Medulla oblongata (tissue), 1 donor: Measurements from ENCODE around the gene EML6.

ENCODE experiments used
- DNase-seq: peaks from one replicate; pipeline ENCODE4 v3.0.0-alpha.2; 2015; ENCODE audit errors: extremely low spot score

EML6 gene

GRCh38 chr2:54944724-54945326 is 221.4 kb downstream of the EML6 start:
- DNase-seq: no peak

DNA sequence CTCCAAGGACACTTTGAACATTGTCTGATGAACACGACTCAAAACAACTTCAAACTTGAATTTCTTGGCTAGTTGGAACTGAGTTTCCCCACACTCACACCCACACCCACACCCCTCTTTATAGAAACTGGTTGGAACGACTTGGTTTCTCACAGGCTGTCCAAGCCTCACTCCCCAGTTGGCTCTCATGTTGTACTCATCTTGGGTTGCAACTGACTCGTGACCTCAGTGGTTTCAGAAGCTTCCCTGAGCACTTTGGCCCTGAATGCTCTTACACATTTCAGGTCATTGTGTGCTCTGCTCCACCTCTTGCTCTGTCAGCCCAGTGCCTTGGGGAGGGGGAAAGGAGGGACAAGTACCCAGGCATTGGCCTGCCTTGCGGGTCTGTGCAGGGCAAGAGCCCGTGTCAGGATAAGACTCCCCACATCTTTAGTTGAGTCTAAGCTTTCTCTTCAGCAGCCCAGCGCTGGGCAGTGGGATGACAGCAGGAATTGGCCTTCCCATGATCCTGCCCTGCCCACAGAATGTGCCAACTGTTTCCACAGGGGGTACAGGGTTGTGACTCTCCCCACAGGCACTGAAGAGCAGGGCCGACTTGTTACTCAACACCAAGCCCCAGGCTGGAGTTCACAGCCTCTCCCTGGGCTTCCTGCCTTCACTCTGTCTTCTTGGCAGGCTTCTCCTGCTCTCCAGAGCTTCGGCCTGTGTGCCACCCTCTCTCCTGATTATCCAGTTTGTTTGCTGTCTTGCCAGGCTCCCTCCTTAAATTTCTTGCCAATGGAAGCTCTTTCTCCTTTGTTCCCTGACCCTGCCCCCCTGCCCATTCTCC is 222.1 kb downstream of the EML6 start:
- peak; percentile 84 for DNase-seq

GRCh38 chr2:54946220-54946805 is 222.9 kb downstream of the EML6 start:
- peak; percentile 53 for DNase-seq

DNA sequence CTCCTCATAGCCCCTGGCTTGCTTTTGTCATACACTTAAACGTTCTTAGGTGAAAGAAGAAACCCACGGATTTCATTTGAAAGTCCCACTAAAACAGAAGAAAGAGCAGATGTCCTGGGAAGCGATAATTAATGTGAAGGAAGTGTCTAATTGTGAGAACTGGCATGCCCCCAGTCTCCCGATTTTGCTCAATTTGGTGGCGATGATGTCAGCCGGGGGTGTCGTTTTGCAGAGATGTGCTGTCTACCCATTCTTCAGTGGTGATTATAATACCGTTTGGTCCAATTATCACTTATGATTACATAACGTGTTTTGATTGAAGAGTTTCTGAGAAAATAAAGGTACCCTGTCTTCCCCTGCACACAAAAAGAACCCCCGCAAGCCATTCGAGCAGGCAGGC is 223.7 kb downstream of the EML6 start:
- peak; percentile 24 for DNase-seq

GRCh38 chr2:54947646-54948045 is 224.2 kb downstream of the EML6 start:
- peak; percentile 60 for DNase-seq

GRCh38 chr2:54948120-54948519 is 224.7 kb downstream of the EML6 start:
- DNase-seq: no peak

DNA sequence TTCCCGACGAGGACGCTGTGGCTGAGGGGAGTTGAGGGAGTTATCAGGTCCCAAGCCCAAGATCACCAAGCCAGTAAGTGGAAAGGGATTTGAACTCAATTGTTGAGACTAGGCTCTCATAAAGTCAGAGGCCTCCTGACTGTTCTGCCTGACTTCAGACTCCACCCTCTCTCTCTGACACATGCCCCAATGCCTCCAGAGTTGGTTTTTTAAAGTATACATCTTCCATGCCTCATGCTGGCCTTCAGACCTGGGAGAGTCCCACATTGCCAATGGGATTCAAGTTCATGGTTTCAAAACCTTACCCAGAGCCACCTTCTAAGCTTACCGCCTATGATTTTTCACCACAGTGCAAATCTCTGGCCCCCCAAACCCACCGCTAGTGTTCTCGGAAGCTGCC is 226.0 kb downstream of the EML6 start:
- no peak for DNase-seq

- no peak for DNase-seq
These were observed 227.3 kb downstream of the EML6 start for GRCh38 chr2:54950811-54951210.

- DNase-seq: no peak
These were observed 229.0 kb downstream of the EML6 start for GRCh38 chr2:54952425-54952824.

- DNase-seq: no peak
These were observed 229.6 kb downstream of the EML6 start for GRCh38 chr2:54952978-54953456.

DNA sequence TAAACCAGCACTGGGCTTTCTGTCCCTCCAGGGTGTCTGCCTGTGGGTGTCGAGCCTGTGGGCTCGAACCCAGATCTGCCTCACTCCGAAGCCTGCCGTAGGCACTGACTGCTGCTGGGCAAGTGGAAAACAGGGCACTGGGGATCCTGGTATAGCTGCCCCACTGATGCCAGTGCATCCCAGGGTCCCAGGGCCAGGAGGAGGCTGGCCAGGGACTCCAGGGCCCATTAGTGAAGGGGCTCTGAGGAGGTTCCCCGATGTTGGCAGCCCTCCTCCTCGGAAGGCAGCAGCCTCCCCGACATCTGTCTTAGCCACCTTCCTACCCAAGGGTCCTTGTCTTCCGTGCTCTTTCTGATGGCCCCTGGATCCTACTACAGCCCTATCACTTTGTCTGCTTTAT is 230.7 kb downstream of the EML6 start:
- no peak for DNase-seq

DNA sequence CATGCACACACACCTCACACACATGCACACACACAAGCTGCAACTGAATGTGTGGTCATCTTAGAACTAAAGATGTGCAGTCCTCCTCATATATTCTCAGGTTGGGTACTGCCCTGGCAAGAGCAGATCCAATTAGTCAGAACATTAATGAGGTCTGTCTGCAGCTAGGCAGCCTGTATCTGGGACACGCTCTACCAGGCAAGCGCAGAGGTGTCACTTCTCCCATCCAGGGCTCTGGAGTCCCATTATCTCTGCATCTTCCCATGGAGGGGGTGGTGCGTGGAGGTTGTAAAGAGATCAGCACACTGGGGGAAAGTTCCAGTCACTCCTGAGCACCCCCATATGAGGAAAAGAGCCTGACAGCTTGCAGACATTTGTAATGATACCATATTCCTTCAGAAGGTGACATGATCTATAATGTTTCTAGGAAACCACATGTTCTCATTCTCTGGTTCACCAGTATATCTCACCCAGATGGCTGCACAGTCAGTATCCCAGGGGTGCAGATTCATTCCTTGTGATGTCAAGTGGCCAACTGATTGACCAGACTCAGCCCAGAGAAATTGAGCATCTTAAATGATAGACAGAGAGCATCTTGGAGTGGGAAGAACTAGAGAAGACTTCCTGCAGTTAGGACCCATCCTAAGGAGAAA is 231.4 kb downstream of the EML6 start:
- no peak for DNase-seq

DNA sequence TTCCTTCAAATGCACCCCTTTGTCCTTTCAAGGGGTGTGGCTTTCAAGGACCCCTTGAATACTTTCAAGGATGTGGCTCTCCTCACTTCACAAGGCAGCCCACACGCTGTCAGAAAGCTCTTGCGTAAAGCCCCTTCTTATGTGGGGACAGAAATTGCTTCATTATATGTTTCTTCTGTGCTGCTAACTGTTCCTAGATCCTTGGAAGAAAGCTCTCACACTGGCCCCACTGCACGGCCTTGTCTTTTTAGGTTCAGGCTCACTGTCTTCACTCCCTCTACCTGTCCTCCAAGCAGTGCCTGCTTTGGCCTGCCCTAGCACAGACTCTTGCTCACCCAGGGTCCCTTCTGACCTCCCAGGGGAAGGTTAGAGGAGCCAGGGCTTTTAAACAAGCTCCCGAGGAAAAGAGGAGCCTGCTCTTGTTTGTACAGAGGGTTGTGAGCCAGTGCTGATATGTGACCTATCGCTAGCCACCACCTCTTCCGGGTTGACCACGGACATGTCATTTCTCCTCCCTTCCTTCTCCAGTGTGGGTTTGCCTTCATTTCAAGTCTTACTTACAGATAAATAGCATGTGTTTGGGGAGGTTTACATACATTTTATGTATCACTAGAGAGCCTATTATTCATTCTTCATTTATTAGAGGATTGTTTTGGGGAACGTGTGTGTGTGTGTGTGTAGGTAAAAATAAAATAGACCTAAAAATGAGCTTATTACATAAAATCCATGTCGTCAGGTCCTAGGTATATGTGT is 232.1 kb downstream of the EML6 start:
- DNase-seq: no peak

DNA sequence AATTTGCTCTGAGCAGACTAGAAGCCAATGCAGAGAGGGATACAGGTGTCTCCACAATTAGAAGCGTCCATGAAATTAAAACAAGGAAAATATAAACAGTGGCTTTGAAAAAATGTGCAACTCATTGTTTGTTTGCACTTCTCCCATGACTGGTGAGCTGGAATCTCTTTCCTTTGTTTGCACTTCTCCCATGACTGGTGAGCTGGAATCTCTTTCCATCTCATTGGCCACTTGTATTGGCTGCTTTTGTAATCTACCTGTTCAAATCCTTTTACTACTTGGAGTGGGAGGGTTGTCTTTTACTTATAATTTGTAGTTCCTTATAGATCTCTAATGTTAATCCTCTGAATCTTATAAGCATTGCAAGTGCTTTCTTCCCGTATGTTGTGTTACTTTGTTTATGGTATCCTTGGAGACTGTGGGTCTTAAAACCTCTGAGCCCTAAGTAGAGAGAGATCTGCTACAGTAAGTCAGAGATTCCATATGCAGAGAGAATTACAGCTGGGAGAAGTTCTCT is 232.7 kb downstream of the EML6 start:
- DNase-seq: no peak

GRCh38 chr2:54957321-54957999 is 234.0 kb downstream of the EML6 start:
- DNase-seq: no peak

- peak; percentile 62 for DNase-seq
These were observed 235.4 kb downstream of the EML6 start for GRCh38 chr2:54958717-54959371.

- no peak for DNase-seq
These were observed 236.7 kb downstream of the EML6 start for GRCh38 chr2:54960164-54960563.

DNA sequence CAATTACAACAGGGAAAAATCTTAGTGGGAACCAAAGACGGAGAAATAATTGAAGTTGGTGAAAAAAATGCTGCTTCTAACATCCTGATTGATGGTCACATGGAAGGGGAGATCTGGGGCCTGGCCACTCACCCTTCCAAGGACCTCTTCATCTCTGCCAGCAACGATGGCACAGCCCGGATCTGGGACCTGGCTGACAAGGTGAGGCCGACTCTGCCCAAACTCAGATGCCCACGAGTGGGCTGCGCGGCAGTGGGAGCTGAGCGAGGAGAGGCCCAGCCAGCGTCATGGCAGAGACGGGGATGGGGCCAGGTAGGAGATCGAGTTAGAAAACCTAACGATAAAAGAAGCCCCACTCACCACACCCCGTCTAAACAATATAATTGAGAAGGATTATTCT is 239.0 kb downstream of the EML6 start:
- no peak for DNase-seq

GRCh38 chr2:54962935-54963440 is 239.5 kb downstream of the EML6 start:
- no peak for DNase-seq

- no peak for DNase-seq
These were observed 240.0 kb downstream of the EML6 start for GRCh38 chr2:54963476-54963875.
